ENCODE data around the gene RFX5. TPM values are rescaled to one million over a fixed set of nuclear protein-coding genes. Genes with fewer than 3 reads are reported as not detected.
"Not testable (repeated sequence)": the region's sequence is repeated elsewhere in the genome, so short reads cannot be mapped to it uniquely, and the experiment has no call there.

The RFX5 gene
- total RNA-seq, 1 experiment from 2014 or later, result 52.7 TPM

GRCh38 chr1:151352021-151352718, 5.1 kb upstream of the RFX5 start:
- H3K9me2 ChIP-seq (ENCODE audit: insufficient read depth), result no peaks in the 10 kb centered on the region
- RAD21 ChIA-PET (ENCODE audit: low non-redundant PET in 1 of 2, low total read pairs in 2 of 2, uncharacterized antibody in 2 of 2, unreplicated experiment in 2 of 2), result no interaction called here
- peaks cover 0 to 10% of the 10 kb centered on the region in 2 experiments; a peak in 1 of 4 replicates for H3K9me3 ChIP-seq (ENCODE audit: control insufficient read depth in 1 of 2, insufficient read depth in 1 of 2, low read depth in 1 of 2, low read length in 2 of 2)
- ATAC-seq (no peak), DNase-seq (ENCODE audit: low read depth, low spot score) (no peak)
- no peaks in the 10 kb centered on the region for H4K20me1 ChIP-seq (ENCODE audit: insufficient read depth)
- TF ChIP-seq EZH2 (IDR thresholded peaks at IDR 0.05) (no peak), POLR2AphosphoS5 (IDR thresholded peaks at IDR 0.05; ENCODE audit: low read depth, low read length) (no peak), SP1 (IDR thresholded peaks at IDR 0.05; ENCODE audit: low read depth) (no peak), MAX (IDR thresholded peaks at IDR 0.05) (no peak), RAD21 (IDR thresholded peaks at IDR 0.05; ENCODE audit: low read depth) (no peak), JUND (IDR thresholded peaks at IDR 0.05) (no peak), ZNF274 (IDR thresholded peaks at IDR 0.05; ENCODE audit: low read depth, low read length) (no peak), YY1 (IDR thresholded peaks at IDR 0.05; ENCODE audit: extremely low read depth, insufficient replicate concordance, low read depth, low read length) (no peak), CEBPB (IDR thresholded peaks at IDR 0.05; ENCODE audit: low read depth) (no peak), CTCF (IDR thresholded peaks at IDR 0.05 in 2 of 3, conservative IDR thresholded peaks at IDR 0.05 in 1 of 3; ENCODE audit: borderline replicate concordance in 1 of 3, insufficient read depth in 1 of 3, low read depth in 2 of 3, low read length in 2 of 3) (no peak), CBX3 (IDR thresholded peaks at IDR 0.05; ENCODE audit: low read depth) (no peak), FOSL1 (IDR thresholded peaks at IDR 0.05; ENCODE audit: low read depth) (no peak), REST (IDR thresholded peaks at IDR 0.05; ENCODE audit: low read depth) (no peak), ATF3 (IDR thresholded peaks at IDR 0.05) (no peak), ZFX (IDR thresholded peaks at IDR 0.05) (no peak), EZH2phosphoT487 (IDR thresholded peaks at IDR 0.05; ENCODE audit: borderline replicate concordance) (no peak)
- H3K27me3 ChIP-seq (ENCODE audit: insufficient read depth, low read length), result no peaks in the 10 kb centered on the region
- intact Hi-C loops (cut with micrococcal nuclease), result no loop called here
- no peaks in the 10 kb centered on the region for H3K79me2 ChIP-seq (ENCODE audit: insufficient read depth, low read length)
- no peak overlapping the region for H2AFZ ChIP-seq (ENCODE audit: low read depth, low read length, poor library complexity, severe bottlenecking)
- BruUV-seq (replicated peaks), result no TSS peak
- CTCF ChIA-PET, result no interaction called here
- POLR2A ChIA-PET, result interaction anchor here (0.6 kb wide), 1 partner anchor 642 kb away, joined by 3 read pairs; no protein-coding TSS in a partner anchor
- peaks cover 5 to 9% of the 10 kb centered on the region in 2 experiments for H3K4me1 ChIP-seq (ENCODE audit: control insufficient read depth in 1 of 2, insufficient read depth in 2 of 2, low read length in 2 of 2)
- no peak overlapping the region for H3K27ac ChIP-seq (ENCODE audit: low read depth, low read length)
- H3K4me3 ChIP-seq (replicated peaks in 1 of 2; ENCODE audit: low read depth in 1 of 2, low read length in 2 of 2), result no peak overlapping the region
- no peak overlapping the region for H3K9ac ChIP-seq (ENCODE audit: low read length)
- no peaks in the 10 kb centered on the region for H3K36me3 ChIP-seq (ENCODE audit: control insufficient read depth in 1 of 2, insufficient read depth in 2 of 2, low read length in 2 of 2)
- H3K4me2 ChIP-seq (ENCODE audit: low read length), result no peak overlapping the region

DNA sequence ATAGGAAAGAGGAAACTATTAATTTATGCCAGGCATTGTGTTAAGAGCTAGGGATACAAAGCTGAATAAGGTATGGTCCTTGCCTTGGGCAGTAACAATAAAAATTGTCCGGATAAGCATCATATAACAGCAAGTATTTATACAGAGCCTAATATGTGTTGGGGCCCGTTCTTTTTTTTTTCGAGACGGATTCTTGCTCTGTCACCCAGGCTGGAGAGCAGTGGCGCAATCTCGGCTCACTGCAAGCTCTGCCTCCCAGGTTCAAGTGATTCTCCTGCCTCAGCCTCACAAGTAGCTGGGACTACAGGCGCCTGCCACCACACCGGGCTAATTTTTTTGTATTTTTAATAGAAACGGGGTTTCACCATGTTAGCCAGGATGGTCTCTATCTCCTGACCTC, 3.3 kb upstream of the RFX5 start:
- H3K36me3 ChIP-seq (ENCODE audit: control insufficient read depth in 1 of 2, insufficient read depth in 2 of 2, low read length in 2 of 2); H3K79me2 ChIP-seq (ENCODE audit: insufficient read depth, low read length); intact Hi-C loops (cut with micrococcal nuclease); H3K9ac ChIP-seq (ENCODE audit: low read length); H3K4me3 ChIP-seq (replicated peaks in 1 of 2; ENCODE audit: low read depth in 1 of 2, low read length in 2 of 2); ATAC-seq; H3K9me3 ChIP-seq (ENCODE audit: control insufficient read depth in 1 of 2, insufficient read depth in 1 of 2, low read depth in 1 of 2, low read length in 2 of 2); H3K27ac ChIP-seq (ENCODE audit: low read depth, low read length); H3K27me3 ChIP-seq (ENCODE audit: insufficient read depth, low read length); H2AFZ ChIP-seq (ENCODE audit: low read depth, low read length, poor library complexity, severe bottlenecking); DNase-seq (ENCODE audit: low read depth, low spot score); RAD21 ChIA-PET (ENCODE audit: low non-redundant PET in 1 of 2, low total read pairs in 2 of 2, uncharacterized antibody in 2 of 2, unreplicated experiment in 2 of 2); H4K20me1 ChIP-seq (ENCODE audit: insufficient read depth); H3K4me2 ChIP-seq (ENCODE audit: low read length); BruUV-seq (replicated peaks); H3K9me2 ChIP-seq (ENCODE audit: insufficient read depth): not testable (repeated sequence)
- ChIA-PET POLR2A (interaction anchor here (0.5 to 1.3 kb wide), 2 partner anchors 22 to 69 kb away, joined by 3 to 4 read pairs; no protein-coding TSS in a partner anchor), CTCF (interaction anchor here (1.1 to 2.6 kb wide), 2 partner anchors 9 to 50 kb away, joined by 3 to 14 read pairs; no protein-coding TSS in a partner anchor)
- H3K4me1 ChIP-seq (ENCODE audit: control insufficient read depth in 1 of 2, insufficient read depth in 2 of 2, low read length in 2 of 2), result peaks cover 5 to 21% of the 10 kb centered on the region in 2 experiments

Data from HCT116 (cell line).